HepG2 (cell line): ENCODE results near the gene MASP2.

ENCODE experiments used
- EZH2 ChIP-seq: conservative IDR thresholded peaks from 2 replicates; pipeline ENCODE4 v1.6.1; 2012; ENCODE audit warnings: mild to moderate bottlenecking, low read depth, low read length, moderate library complexity
- HOXA5 ChIP-seq: sonication (generic); formaldehyde crosslinking; IDR thresholded peaks from 2 replicates; pipeline ENCODE4 v1.4.0; 2020; ENCODE audit warnings: missing genetic modification reagents
- NCOA2 ChIP-seq: sonication (generic); formaldehyde crosslinking; IDR thresholded peaks from 2 replicates; pipeline ENCODE4 v1.8.0; 2022; ENCODE audit warnings: inconsistent platforms
- POLR2A ChIP-seq, 2 experiments: IDR thresholded peaks; 2 replicates each; pipeline ENCODE4 v1.6.1; 2011; ENCODE audit warnings: low read depth in 2 of 2, low read length in 2 of 2, mild to moderate bottlenecking in 1 of 2, moderate library complexity in 1 of 2; ENCODE audit not compliant: insufficient read depth in 1 of 2
- U2AF1 ChIP-seq: fragments of 200-400 bp; formaldehyde crosslinking; optimal IDR thresholded peaks from 2 replicates; pipeline ENCODE3; 2017; ENCODE audit warnings: mild to moderate bottlenecking, low read depth, low read length
- ZNF234 ChIP-seq: sonication (generic); formaldehyde crosslinking; conservative IDR thresholded peaks from 2 replicates; pipeline ENCODE4 v1.5.1; 2020; ENCODE audit warnings: mild to moderate bottlenecking, missing genetic modification reagents
- ZNF331 ChIP-seq: sonication (generic); formaldehyde crosslinking; IDR thresholded peaks from 2 replicates; pipeline ENCODE4 v1.4.0; 2020; ENCODE audit warnings: missing genetic modification reagents
- TF ChIP-seq, protein P1 (sequence below): sonication (generic); formaldehyde crosslinking; IDR thresholded peaks from 2 replicates; pipeline ENCODE4 v1.5.0; 2020; ENCODE audit warnings: mild to moderate bottlenecking, missing genetic modification reagents, moderate library complexity

DNA sequence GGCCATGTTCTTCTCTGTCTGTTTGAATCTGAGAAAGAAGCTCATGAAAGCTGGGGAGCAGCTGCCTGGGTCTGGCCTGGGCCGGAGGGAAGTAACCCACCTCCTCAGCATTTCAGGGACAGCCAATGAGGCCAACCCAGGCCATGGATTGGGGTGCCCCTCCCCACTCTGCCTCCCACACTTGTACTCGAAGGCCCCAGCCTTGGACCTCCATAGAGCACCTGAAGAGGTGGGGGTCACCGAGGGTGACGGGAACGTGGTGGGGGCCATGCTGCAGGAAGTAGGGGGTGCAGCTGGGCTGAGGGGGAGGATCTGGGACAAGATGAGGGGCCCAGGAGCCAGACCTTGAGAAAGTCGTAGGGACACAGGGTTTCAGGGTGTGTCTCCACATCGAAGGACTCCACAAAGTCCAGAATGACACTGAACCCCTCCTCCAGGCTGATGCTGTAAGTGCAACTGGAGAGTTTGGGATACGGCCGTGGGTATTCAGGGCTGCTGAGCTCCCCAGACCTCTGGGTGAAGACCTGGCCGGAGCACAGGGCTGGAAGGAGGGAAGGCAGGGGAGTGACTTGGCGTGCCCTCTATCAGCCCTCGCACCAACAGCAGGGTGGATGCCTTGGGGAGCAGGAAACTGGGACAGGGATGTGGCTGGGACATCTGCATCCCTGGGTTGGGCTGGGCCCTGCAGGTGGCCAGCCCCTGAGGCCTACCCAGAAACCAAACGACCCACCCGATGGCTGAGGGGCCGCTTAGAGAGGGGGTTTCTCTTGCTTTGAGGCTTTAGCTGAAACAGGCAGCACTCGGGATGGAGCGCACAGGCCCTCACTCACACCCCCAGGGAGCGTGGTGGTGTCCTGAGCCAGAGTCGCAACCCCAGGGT is 3.8 kb downstream of the MASP2 start:
- TF ChIP-seq ZNF331 (no peak), U2AF1 (no peak), NCOA2 (CRISPR knock-in tag) (no peak), POLR2A (IDR thresholded peaks at IDR 0.05; ENCODE audit: insufficient read depth in 1 of 2, low read depth in 2 of 2, low read length in 2 of 2) (peak; percentile 9 to 35; a peak in 2 of 4 replicates), HOXA5 (CRISPR knock-in tag) (no peak), EZH2 (no peak), ZNF234 (CRISPR knock-in tag) (no peak)
- TF ChIP-seq, protein P1, sequence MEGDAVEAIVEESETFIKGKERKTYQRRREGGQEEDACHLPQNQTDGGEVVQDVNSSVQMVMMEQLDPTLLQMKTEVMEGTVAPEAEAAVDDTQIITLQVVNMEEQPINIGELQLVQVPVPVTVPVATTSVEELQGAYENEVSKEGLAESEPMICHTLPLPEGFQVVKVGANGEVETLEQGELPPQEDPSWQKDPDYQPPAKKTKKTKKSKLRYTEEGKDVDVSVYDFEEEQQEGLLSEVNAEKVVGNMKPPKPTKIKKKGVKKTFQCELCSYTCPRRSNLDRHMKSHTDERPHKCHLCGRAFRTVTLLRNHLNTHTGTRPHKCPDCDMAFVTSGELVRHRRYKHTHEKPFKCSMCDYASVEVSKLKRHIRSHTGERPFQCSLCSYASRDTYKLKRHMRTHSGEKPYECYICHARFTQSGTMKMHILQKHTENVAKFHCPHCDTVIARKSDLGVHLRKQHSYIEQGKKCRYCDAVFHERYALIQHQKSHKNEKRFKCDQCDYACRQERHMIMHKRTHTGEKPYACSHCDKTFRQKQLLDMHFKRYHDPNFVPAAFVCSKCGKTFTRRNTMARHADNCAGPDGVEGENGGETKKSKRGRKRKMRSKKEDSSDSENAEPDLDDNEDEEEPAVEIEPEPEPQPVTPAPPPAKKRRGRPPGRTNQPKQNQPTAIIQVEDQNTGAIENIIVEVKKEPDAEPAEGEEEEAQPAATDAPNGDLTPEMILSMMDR (CRISPR knock-in tag) = no peak
